H1 (cell line): Measurements from ENCODE around the gene PC. TPM values are rescaled to one million over a fixed set of nuclear protein-coding genes. Genes with fewer than 3 reads are reported as not detected.

Experiments
- GABPA ChIP-seq: IDR thresholded peaks from 2 replicates; pipeline ENCODE4 v1.6.1; 2011; ENCODE audit warnings: mild to moderate bottlenecking, low read length, moderate library complexity, borderline replicate concordance; ENCODE audit not compliant: insufficient read depth
- KDM5A ChIP-seq: fragments of 200-600 bp; IDR thresholded peaks from 2 replicates; pipeline ENCODE4 v1.7.1; 2012; ENCODE audit warnings: mild to moderate bottlenecking, low read length, inconsistent platforms, mixed read lengths
- NANOG ChIP-seq: IDR thresholded peaks from 2 replicates; pipeline ENCODE4 v1.6.1; 2011; ENCODE audit warnings: low read length, low read depth, mild to moderate bottlenecking, inconsistent platforms; ENCODE audit not compliant: insufficient read depth, poor library complexity, severe bottlenecking
- polyA plus RNA-seq, 7 experiments: library from polyadenylated mRNA; depleted of rRNA in 3 of 7; stranded (reverse) in 5 of 7; unstranded in 2 of 7; fragments of >200 nt in 5 of 7; fragments of 200-250 nt in 2 of 7; gene quantifications; 1 replicate in 5 of 7; 2 replicates in 1 of 7; 4 replicates in 1 of 7; pipeline versions ENCODE4 v1.2.1 to v1.2.3, GENCODE V29; 2011 to 2013; ENCODE audit warnings: missing spikeins in 2 of 7, mixed read lengths in 2 of 7
- total RNA-seq: library from RNA; stranded (reverse); fragmentation: NEBNext Ultra II Directional; extraction: Animal tissue kit (Norgen Biotek cat#: 25700); gene quantifications from 2 replicates; pipeline ENCODE4 v1.2.1, GENCODE V29; 2021
- TF ChIP-seq, protein P1 (sequence below): fragments of 300-600 bp; sonication (generic); IDR thresholded peaks from 2 replicates; pipeline ENCODE4 v1.7.1; 2012; ENCODE audit warnings: low read length, moderate library complexity, mild to moderate bottlenecking, inconsistent platforms; ENCODE audit not compliant: insufficient replicate concordance
- TF ChIP-seq, protein P2 (sequence below): IDR thresholded peaks from 2 replicates; pipeline ENCODE4 v1.6.1; 2012; ENCODE audit warnings: low read length, inconsistent platforms

PC gene
- total and polyA plus RNA-seq, 2 of the 8 experiments (the other 6 are each of a cell fraction or from before 2014, with no cell fraction given), result 11.5 to 27.5 TPM

DNA sequence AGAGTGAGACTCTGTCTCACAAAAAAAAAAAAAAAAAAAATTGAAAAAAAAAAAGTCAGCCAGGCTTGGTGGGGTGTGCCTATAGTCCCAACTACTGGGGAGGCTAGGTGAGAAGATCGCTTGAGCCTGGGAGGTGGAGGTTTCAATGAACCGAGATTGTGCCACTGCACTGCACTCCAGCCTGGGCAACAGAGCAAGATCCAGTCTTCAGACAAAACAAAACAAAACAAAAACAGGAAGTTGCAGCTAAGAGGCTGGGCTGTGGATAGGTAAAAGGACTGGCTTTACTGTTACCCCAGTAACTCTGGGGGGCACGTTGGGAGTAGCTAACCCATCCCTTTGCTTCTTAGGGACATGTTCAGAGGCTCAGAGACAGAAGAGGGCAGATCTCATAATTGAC lies 6.3 kb upstream of the PC start (continued):
- TF ChIP-seq, protein P1, sequence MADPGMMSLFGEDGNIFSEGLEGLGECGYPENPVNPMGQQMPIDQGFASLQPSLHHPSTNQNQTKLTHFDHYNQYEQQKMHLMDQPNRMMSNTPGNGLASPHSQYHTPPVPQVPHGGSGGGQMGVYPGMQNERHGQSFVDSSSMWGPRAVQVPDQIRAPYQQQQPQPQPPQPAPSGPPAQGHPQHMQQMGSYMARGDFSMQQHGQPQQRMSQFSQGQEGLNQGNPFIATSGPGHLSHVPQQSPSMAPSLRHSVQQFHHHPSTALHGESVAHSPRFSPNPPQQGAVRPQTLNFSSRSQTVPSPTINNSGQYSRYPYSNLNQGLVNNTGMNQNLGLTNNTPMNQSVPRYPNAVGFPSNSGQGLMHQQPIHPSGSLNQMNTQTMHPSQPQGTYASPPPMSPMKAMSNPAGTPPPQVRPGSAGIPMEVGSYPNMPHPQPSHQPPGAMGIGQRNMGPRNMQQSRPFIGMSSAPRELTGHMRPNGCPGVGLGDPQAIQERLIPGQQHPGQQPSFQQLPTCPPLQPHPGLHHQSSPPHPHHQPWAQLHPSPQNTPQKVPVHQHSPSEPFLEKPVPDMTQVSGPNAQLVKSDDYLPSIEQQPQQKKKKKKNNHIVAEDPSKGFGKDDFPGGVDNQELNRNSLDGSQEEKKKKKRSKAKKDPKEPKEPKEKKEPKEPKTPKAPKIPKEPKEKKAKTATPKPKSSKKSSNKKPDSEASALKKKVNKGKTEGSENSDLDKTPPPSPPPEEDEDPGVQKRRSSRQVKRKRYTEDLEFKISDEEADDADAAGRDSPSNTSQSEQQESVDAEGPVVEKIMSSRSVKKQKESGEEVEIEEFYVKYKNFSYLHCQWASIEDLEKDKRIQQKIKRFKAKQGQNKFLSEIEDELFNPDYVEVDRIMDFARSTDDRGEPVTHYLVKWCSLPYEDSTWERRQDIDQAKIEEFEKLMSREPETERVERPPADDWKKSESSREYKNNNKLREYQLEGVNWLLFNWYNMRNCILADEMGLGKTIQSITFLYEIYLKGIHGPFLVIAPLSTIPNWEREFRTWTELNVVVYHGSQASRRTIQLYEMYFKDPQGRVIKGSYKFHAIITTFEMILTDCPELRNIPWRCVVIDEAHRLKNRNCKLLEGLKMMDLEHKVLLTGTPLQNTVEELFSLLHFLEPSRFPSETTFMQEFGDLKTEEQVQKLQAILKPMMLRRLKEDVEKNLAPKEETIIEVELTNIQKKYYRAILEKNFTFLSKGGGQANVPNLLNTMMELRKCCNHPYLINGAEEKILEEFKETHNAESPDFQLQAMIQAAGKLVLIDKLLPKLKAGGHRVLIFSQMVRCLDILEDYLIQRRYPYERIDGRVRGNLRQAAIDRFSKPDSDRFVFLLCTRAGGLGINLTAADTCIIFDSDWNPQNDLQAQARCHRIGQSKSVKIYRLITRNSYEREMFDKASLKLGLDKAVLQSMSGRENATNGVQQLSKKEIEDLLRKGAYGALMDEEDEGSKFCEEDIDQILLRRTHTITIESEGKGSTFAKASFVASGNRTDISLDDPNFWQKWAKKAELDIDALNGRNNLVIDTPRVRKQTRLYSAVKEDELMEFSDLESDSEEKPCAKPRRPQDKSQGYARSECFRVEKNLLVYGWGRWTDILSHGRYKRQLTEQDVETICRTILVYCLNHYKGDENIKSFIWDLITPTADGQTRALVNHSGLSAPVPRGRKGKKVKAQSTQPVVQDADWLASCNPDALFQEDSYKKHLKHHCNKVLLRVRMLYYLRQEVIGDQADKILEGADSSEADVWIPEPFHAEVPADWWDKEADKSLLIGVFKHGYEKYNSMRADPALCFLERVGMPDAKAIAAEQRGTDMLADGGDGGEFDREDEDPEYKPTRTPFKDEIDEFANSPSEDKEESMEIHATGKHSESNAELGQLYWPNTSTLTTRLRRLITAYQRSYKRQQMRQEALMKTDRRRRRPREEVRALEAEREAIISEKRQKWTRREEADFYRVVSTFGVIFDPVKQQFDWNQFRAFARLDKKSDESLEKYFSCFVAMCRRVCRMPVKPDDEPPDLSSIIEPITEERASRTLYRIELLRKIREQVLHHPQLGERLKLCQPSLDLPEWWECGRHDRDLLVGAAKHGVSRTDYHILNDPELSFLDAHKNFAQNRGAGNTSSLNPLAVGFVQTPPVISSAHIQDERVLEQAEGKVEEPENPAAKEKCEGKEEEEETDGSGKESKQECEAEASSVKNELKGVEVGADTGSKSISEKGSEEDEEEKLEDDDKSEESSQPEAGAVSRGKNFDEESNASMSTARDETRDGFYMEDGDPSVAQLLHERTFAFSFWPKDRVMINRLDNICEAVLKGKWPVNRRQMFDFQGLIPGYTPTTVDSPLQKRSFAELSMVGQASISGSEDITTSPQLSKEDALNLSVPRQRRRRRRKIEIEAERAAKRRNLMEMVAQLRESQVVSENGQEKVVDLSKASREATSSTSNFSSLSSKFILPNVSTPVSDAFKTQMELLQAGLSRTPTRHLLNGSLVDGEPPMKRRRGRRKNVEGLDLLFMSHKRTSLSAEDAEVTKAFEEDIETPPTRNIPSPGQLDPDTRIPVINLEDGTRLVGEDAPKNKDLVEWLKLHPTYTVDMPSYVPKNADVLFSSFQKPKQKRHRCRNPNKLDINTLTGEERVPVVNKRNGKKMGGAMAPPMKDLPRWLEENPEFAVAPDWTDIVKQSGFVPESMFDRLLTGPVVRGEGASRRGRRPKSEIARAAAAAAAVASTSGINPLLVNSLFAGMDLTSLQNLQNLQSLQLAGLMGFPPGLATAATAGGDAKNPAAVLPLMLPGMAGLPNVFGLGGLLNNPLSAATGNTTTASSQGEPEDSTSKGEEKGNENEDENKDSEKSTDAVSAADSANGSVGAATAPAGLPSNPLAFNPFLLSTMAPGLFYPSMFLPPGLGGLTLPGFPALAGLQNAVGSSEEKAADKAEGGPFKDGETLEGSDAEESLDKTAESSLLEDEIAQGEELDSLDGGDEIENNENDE, result no peak
- TF ChIP-seq GABPA, result no peak
- TF ChIP-seq, protein P2, sequence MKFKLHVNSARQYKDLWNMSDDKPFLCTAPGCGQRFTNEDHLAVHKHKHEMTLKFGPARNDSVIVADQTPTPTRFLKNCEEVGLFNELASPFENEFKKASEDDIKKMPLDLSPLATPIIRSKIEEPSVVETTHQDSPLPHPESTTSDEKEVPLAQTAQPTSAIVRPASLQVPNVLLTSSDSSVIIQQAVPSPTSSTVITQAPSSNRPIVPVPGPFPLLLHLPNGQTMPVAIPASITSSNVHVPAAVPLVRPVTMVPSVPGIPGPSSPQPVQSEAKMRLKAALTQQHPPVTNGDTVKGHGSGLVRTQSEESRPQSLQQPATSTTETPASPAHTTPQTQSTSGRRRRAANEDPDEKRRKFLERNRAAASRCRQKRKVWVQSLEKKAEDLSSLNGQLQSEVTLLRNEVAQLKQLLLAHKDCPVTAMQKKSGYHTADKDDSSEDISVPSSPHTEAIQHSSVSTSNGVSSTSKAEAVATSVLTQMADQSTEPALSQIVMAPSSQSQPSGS, result no peak
- no peak for TF ChIP-seq KDM5A
- TF ChIP-seq NANOG, result no peak
